ENCODE measurements around the gene GCLM.

GRCh38 chr1:93958726-93959100 is 49.5 kb upstream of the GCLM start:
- TF ChIP-seq POLR2A (IDR thresholded peaks at IDR 0.05) (no peak), CTCF (IDR thresholded peaks at IDR 0.05) (no peak), EP300 (IDR thresholded peaks at IDR 0.05) (no peak)
